HEK293 (cell line): ENCODE data around the gene CD79A.

ENCODE experiments used
- CTCF ChIA-PET: fragments of 350-600 bp; formaldehyde crosslinking; extraction: SDS; loops from one replicate; lab custom pipeline; 2021; ENCODE audit warnings: antibody characterized with exemption; lab: Yijun Ruan, JAX
- POLR2A ChIA-PET: fragments of 300-600 bp; formaldehyde crosslinking; extraction: SDS; loops from one replicate; lab custom pipeline; 2020; ENCODE audit warnings: antibody characterized with exemption, inconsistent platforms; lab: Yijun Ruan, JAX
- H3K27ac ChIP-seq: fragments of 200-500 bp; sonication (Bioruptor generic); 2 replicates; pipeline ENCODE4 v1.5.1; 2014; ENCODE audit warnings: low read depth, low read length, control low read depth, inconsistent platforms; ENCODE audit errors: extremely low read depth
- H3K36me3 ChIP-seq, 2 experiments: fragments of 200-500 bp in 1 of 2; sonication (Bioruptor generic) in 1 of 2; 1 replicate in 1 of 2; 2 replicates in 1 of 2; pipeline ENCODE4 v1.5.1; 2014 to 2017; ENCODE audit warnings: inconsistent platforms in 2 of 2, low read length in 2 of 2; ENCODE audit not compliant: control insufficient read depth in 2 of 2, insufficient read depth in 1 of 2
- H3K4me1 ChIP-seq: fragments of 200-500 bp; sonication (Bioruptor generic); 2 replicates; pipeline ENCODE4 v1.5.1; 2014; ENCODE audit warnings: mild to moderate bottlenecking, low read length, inconsistent platforms; ENCODE audit not compliant: control insufficient read depth, insufficient read depth
- H3K4me3 ChIP-seq: 2 replicates; pipeline ENCODE4 v1.5.1; 2011; ENCODE audit warnings: low read depth, mild to moderate bottlenecking, control low read depth, low read length, moderate library complexity
- H3K9me3 ChIP-seq: fragments of 200-500 bp; sonication (Bioruptor generic); 2 replicates; pipeline ENCODE4 v1.5.1; 2014; ENCODE audit warnings: low read depth, low read length, inconsistent platforms; ENCODE audit not compliant: control insufficient read depth, insufficient read depth
- GFI1B ChIP-seq: fragments of 450-650 bp; formaldehyde crosslinking; IDR thresholded peaks from 2 replicates; pipeline ENCODE4 v1.5.1; 2016; ENCODE audit warnings: missing biosample characterization, missing genetic modification characterization
- HOXD13 ChIP-seq: sonication (generic); formaldehyde crosslinking; IDR thresholded peaks from 2 replicates; pipeline ENCODE4 v1.8.0; 2022; ENCODE audit warnings: missing genetic modification reagents, borderline replicate concordance
- IKZF3 ChIP-seq: fragments of 450-650 bp; IDR thresholded peaks from 2 replicates; pipeline ENCODE4 v1.5.0; 2018; ENCODE audit warnings: missing biosample characterization, mild to moderate bottlenecking, missing genetic modification characterization, moderate library complexity
- KLF9 ChIP-seq: fragments of 450-650 bp; formaldehyde crosslinking; IDR thresholded peaks from 2 replicates; pipeline ENCODE4 v1.5.1; 2016; ENCODE audit warnings: missing biosample characterization, missing genetic modification characterization, low read depth
- OSR2 ChIP-seq: fragments of 450-650 bp; formaldehyde crosslinking; IDR thresholded peaks from 2 replicates; pipeline ENCODE4 v1.5.1; 2016; ENCODE audit warnings: missing biosample characterization, missing genetic modification characterization
- SP7 ChIP-seq: fragments of 450-650 bp; formaldehyde crosslinking; IDR thresholded peaks from 2 replicates; pipeline ENCODE4 v1.5.1; 2016; ENCODE audit warnings: missing biosample characterization, missing genetic modification characterization
- TRIM28 ChIP-seq: IDR thresholded peaks from 2 replicates; pipeline ENCODE4 v1.6.1; 2011; ENCODE audit warnings: low read length, control low read depth, borderline replicate concordance
- YY1 ChIP-seq: fragments of 450-650 bp; formaldehyde crosslinking; IDR thresholded peaks from 2 replicates; pipeline ENCODE4 v1.5.1; 2018; ENCODE audit warnings: missing biosample characterization, missing genetic modification characterization
- YY2 ChIP-seq: fragments of 450-650 bp; formaldehyde crosslinking; IDR thresholded peaks from 2 replicates; pipeline ENCODE4 v1.5.1; 2016; ENCODE audit warnings: missing biosample characterization, missing genetic modification characterization
- ZFHX2 ChIP-seq: fragments of 450-650 bp; formaldehyde crosslinking; conservative IDR thresholded peaks from 2 replicates; pipeline ENCODE4 v1.5.1; 2016; ENCODE audit warnings: missing biosample characterization, missing genetic modification characterization
- ZFP41 ChIP-seq: fragments of 450-650 bp; formaldehyde crosslinking; IDR thresholded peaks from 2 replicates; pipeline ENCODE4 v1.5.1; 2016; ENCODE audit warnings: missing biosample characterization, missing genetic modification characterization, borderline replicate concordance
- ZNF114 ChIP-seq: fragments of 450-650 bp; formaldehyde crosslinking; IDR thresholded peaks from 2 replicates; pipeline ENCODE4 v1.5.0; 2017; ENCODE audit warnings: missing biosample characterization, missing genetic modification characterization
- ZNF2 ChIP-seq: fragments of 450-650 bp; formaldehyde crosslinking; IDR thresholded peaks from 2 replicates; pipeline ENCODE4 v1.5.1; 2016; ENCODE audit warnings: missing biosample characterization, missing genetic modification characterization
- ZNF211 ChIP-seq: fragments of 450-650 bp; formaldehyde crosslinking; IDR thresholded peaks from 2 replicates; pipeline ENCODE4 v1.5.1; 2016; ENCODE audit warnings: low read depth, missing biosample characterization, missing genetic modification characterization
- ZNF214 ChIP-seq: fragments of 450-650 bp; formaldehyde crosslinking; IDR thresholded peaks from 2 replicates; pipeline ENCODE4 v1.5.1; 2017; ENCODE audit warnings: missing biosample characterization, mild to moderate bottlenecking, missing genetic modification characterization, borderline replicate concordance
- ZNF302 ChIP-seq: fragments of 450-650 bp; formaldehyde crosslinking; IDR thresholded peaks from 2 replicates; pipeline ENCODE4 v1.5.1; 2016; ENCODE audit warnings: missing biosample characterization, missing genetic modification characterization, low read depth
- ZNF335 ChIP-seq: fragments of 450-650 bp; formaldehyde crosslinking; conservative IDR thresholded peaks from 2 replicates; pipeline ENCODE4 v1.5.1; 2016; ENCODE audit warnings: missing biosample characterization, missing genetic modification characterization
- ZNF350 ChIP-seq: fragments of 450-650 bp; formaldehyde crosslinking; IDR thresholded peaks from 2 replicates; pipeline ENCODE4 v1.5.0; 2017; ENCODE audit warnings: missing biosample characterization, mild to moderate bottlenecking, missing genetic modification characterization
- ZNF354C ChIP-seq: fragments of 450-650 bp; formaldehyde crosslinking; IDR thresholded peaks from 2 replicates; pipeline ENCODE4 v1.5.1; 2016; ENCODE audit warnings: missing biosample characterization, missing genetic modification characterization, low read depth, borderline replicate concordance
- ZNF37A ChIP-seq: fragments of 450-650 bp; IDR thresholded peaks from 2 replicates; pipeline ENCODE4 v1.5.1; 2018; ENCODE audit warnings: missing biosample characterization, missing genetic modification characterization
- ZNF391 ChIP-seq: fragments of 450-650 bp; formaldehyde crosslinking; IDR thresholded peaks from 2 replicates; pipeline ENCODE4 v1.5.1; 2016; ENCODE audit warnings: low read depth, missing biosample characterization, missing genetic modification characterization, borderline replicate concordance
- ZNF626 ChIP-seq: fragments of 450-650 bp; sonication (Bioruptor Pico); formaldehyde crosslinking; IDR thresholded peaks from 2 replicates; pipeline ENCODE4 v1.5.1; 2018; ENCODE audit warnings: missing biosample characterization, missing genetic modification characterization, inconsistent platforms
- ZNF654 ChIP-seq: fragments of 450-650 bp; formaldehyde crosslinking; IDR thresholded peaks from 2 replicates; pipeline ENCODE4 v1.5.1; 2016; ENCODE audit warnings: low read depth, missing biosample characterization, missing genetic modification characterization
- ZNF747 ChIP-seq: fragments of 450-650 bp; formaldehyde crosslinking; IDR thresholded peaks from 2 replicates; pipeline ENCODE4 v1.5.1; 2016; ENCODE audit warnings: missing biosample characterization, missing genetic modification characterization
- ZNF776 ChIP-seq: fragments of 450-650 bp; formaldehyde crosslinking; IDR thresholded peaks from 2 replicates; pipeline ENCODE4 v1.5.0; 2017; ENCODE audit warnings: missing biosample characterization, missing genetic modification characterization, borderline replicate concordance
- ZNF777 ChIP-seq: fragments of 450-650 bp; formaldehyde crosslinking; IDR thresholded peaks from 2 replicates; pipeline ENCODE4 v1.5.1; 2017; ENCODE audit warnings: missing biosample characterization, missing genetic modification characterization, borderline replicate concordance
- ZNF843 ChIP-seq: fragments of 450-650 bp; formaldehyde crosslinking; IDR thresholded peaks from 2 replicates; pipeline ENCODE4 v1.5.1; 2016; ENCODE audit warnings: missing biosample characterization, missing genetic modification characterization
- TF ChIP-seq, protein P1 (sequence below): fragments of 450-650 bp; formaldehyde crosslinking; optimal IDR thresholded peaks from 2 replicates; pipeline ENCODE3; 2016; ENCODE audit warnings: missing biosample characterization, mild to moderate bottlenecking, missing genetic modification characterization
- TF ChIP-seq, protein P2 (sequence below): fragments of 450-650 bp; formaldehyde crosslinking; IDR thresholded peaks from 2 replicates; pipeline ENCODE4 v1.5.1; 2016; ENCODE audit warnings: missing biosample characterization, missing genetic modification characterization
- TF ChIP-seq, protein P3 (sequence below): fragments of 450-650 bp; formaldehyde crosslinking; IDR thresholded peaks from 2 replicates; pipeline ENCODE4 v1.5.1; 2016; ENCODE audit warnings: missing biosample characterization, missing genetic modification characterization, borderline replicate concordance

The CD79A gene

DNA sequence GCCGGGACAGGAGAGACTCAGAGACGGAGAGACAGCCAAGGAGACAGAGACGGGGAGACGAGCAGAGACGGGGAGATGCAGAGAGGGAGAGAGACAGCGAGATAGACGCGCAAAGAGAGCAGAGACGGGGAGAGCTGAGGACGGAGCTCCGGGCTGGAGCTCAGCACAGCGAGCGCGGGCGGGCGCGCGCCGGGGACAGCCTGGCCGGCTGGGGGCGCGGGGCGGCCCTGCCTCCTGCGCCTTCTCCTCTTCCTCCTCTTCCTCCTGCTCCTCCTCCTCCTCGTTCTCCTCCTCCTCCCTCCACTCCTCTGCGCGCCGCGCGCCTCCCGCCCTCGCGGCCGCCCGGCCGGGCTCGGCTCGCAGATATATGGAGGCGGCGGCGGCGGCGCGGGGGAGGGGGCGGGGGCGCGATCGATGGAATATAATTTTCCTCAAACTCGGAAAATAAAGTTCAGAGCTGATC, 51.2 kb downstream of the CD79A start, which contains the start of gene ERFL:
Gene ERFL (minus strand): TSS at position 229 of the 463 bp plus-strand sequence. CDS start 15,530 bp downstream, outside the sequence.
- H3K9me3 ChIP-seq: no peaks in the 10 kb centered on the region
- POLR2A ChIA-PET: no interaction called here
- H3K27ac ChIP-seq: no peak within 1 kb of the TSS
- peak within 1 kb of the TSS; percentile 27 for H3K4me3 ChIP-seq
- CTCF ChIA-PET: interaction anchor here (0.6 to 1.5 kb wide), 2 partner anchors 23 to 100 kb away, joined by 3 to 4 read pairs; no protein-coding TSS in a partner anchor
- H3K36me3 ChIP-seq: no peaks in the 10 kb centered on the region
- peaks cover 4% of the 10 kb centered on the region for H3K4me1 ChIP-seq
- TF ChIP-seq ZNF37A (no peak), ZNF654 (tag by site-specific recombination) (no peak), ZNF626 (tag by site-specific recombination) (no peak), HOXD13 (CRISPR knock-in tag) (no peak), OSR2 (tag by site-specific recombination) (no peak), ZNF302 (no peak), ZNF335 (tag by site-specific recombination) (peak; percentile 22), ZNF2 (tag by site-specific recombination) (no peak), ZNF776 (tag by site-specific recombination) (no peak), YY1 (tag by site-specific recombination) (no peak), ZNF391 (tag by site-specific recombination) (no peak), ZNF114 (no peak), KLF9 (no peak), ZNF354C (no peak), ZNF777 (tag by site-specific recombination) (no peak), ZNF843 (tag by site-specific recombination) (no peak), ZNF214 (tag by site-specific recombination) (no peak), ZNF350 (tag by site-specific recombination) (no peak), ZFP41 (no peak), SP7 (no peak), ZNF211 (tag by site-specific recombination) (no peak), YY2 (tag by site-specific recombination) (no peak), TRIM28 (no peak), IKZF3 (tag by site-specific recombination) (peak; percentile 61), GFI1B (tag by site-specific recombination) (no peak), ZNF747 (tag by site-specific recombination) (no peak), ZFHX2 (tag by site-specific recombination) (peak; percentile 96)
- TF ChIP-seq, protein P1, sequence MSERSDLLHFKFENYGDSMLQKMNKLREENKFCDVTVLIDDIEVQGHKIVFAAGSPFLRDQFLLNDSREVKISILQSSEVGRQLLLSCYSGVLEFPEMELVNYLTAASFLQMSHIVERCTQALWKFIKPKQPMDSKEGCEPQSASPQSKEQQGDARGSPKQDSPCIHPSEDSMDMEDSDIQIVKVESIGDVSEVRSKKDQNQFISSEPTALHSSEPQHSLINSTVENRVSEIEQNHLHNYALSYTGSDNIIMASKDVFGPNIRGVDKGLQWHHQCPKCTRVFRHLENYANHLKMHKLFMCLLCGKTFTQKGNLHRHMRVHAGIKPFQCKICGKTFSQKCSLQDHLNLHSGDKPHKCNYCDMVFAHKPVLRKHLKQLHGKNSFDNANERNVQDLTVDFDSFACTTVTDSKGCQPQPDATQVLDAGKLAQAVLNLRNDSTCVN (tag by site-specific recombination): peak; percentile 33
- TF ChIP-seq, protein P2, sequence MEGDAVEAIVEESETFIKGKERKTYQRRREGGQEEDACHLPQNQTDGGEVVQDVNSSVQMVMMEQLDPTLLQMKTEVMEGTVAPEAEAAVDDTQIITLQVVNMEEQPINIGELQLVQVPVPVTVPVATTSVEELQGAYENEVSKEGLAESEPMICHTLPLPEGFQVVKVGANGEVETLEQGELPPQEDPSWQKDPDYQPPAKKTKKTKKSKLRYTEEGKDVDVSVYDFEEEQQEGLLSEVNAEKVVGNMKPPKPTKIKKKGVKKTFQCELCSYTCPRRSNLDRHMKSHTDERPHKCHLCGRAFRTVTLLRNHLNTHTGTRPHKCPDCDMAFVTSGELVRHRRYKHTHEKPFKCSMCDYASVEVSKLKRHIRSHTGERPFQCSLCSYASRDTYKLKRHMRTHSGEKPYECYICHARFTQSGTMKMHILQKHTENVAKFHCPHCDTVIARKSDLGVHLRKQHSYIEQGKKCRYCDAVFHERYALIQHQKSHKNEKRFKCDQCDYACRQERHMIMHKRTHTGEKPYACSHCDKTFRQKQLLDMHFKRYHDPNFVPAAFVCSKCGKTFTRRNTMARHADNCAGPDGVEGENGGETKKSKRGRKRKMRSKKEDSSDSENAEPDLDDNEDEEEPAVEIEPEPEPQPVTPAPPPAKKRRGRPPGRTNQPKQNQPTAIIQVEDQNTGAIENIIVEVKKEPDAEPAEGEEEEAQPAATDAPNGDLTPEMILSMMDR (tag by site-specific recombination): no peak
- TF ChIP-seq, protein P3, sequence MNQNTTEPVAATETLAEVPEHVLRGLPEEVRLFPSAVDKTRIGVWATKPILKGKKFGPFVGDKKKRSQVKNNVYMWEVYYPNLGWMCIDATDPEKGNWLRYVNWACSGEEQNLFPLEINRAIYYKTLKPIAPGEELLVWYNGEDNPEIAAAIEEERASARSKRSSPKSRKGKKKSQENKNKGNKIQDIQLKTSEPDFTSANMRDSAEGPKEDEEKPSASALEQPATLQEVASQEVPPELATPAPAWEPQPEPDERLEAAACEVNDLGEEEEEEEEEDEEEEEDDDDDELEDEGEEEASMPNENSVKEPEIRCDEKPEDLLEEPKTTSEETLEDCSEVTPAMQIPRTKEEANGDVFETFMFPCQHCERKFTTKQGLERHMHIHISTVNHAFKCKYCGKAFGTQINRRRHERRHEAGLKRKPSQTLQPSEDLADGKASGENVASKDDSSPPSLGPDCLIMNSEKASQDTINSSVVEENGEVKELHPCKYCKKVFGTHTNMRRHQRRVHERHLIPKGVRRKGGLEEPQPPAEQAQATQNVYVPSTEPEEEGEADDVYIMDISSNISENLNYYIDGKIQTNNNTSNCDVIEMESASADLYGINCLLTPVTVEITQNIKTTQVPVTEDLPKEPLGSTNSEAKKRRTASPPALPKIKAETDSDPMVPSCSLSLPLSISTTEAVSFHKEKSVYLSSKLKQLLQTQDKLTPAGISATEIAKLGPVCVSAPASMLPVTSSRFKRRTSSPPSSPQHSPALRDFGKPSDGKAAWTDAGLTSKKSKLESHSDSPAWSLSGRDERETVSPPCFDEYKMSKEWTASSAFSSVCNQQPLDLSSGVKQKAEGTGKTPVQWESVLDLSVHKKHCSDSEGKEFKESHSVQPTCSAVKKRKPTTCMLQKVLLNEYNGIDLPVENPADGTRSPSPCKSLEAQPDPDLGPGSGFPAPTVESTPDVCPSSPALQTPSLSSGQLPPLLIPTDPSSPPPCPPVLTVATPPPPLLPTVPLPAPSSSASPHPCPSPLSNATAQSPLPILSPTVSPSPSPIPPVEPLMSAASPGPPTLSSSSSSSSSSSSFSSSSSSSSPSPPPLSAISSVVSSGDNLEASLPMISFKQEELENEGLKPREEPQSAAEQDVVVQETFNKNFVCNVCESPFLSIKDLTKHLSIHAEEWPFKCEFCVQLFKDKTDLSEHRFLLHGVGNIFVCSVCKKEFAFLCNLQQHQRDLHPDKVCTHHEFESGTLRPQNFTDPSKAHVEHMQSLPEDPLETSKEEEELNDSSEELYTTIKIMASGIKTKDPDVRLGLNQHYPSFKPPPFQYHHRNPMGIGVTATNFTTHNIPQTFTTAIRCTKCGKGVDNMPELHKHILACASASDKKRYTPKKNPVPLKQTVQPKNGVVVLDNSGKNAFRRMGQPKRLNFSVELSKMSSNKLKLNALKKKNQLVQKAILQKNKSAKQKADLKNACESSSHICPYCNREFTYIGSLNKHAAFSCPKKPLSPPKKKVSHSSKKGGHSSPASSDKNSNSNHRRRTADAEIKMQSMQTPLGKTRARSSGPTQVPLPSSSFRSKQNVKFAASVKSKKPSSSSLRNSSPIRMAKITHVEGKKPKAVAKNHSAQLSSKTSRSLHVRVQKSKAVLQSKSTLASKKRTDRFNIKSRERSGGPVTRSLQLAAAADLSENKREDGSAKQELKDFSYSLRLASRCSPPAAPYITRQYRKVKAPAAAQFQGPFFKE (tag by site-specific recombination): no peak
